Endothelial cell of umbilical vein (primary cell): ENCODE measurements around the gene TNIK. TPM values are rescaled to one million over a fixed set of nuclear protein-coding genes. Genes with fewer than 3 reads are reported as not detected.

Experiments
- BruUV-seq: library from RNA; stranded (reverse); fragments of 400-500 nt; replicated peaks from 2 replicates; lab custom pipeline; 2021; lab: Mats Ljungman, UMichigan
- CTCF ChIA-PET: fragments of 300-600, 350-600 bp; sonication (Branson Sonifier 250); formaldehyde crosslinking; loops from one replicate; lab custom pipeline; 2021; ENCODE audit warnings: antibody characterized with exemption, inconsistent platforms; lab: Charles Lee
- POLR2A ChIA-PET: fragments of 300-600, 350-600 bp; sonication (Branson Sonifier 250); formaldehyde crosslinking; loops from one replicate; lab custom pipeline; 2021; ENCODE audit warnings: antibody characterized with exemption, inconsistent platforms; lab: Charles Lee
- DNase-seq: peaks from one replicate; pipeline ENCODE4 v3.0.0-alpha.2; 2011; ENCODE audit warnings: low read depth, low spot score
- FAIRE-seq: peaks from 2 replicates; lab custom pipeline; 2011; peaks lifted over from hg19 to GRCh38; lab: Jason Lieb, UNC
- H2AFZ ChIP-seq: 2 replicates; pipeline ENCODE4 v1.6.0; 2012; ENCODE audit warnings: low read depth, low read length, control low read depth, inconsistent platforms
- H3K27ac ChIP-seq: 2 replicates; pipeline ENCODE4 v1.5.1; 2011; ENCODE audit warnings: low read depth, mild to moderate bottlenecking, control low read depth, low read length, moderate library complexity; ENCODE audit not compliant: insufficient read depth
- H3K27me3 ChIP-seq, 2 experiments: 2 replicates each; pipeline versions ENCODE4 v1.6.0 to v1.6.1; 2011; ENCODE audit warnings: low read length in 2 of 2, mixed read lengths in 1 of 2; ENCODE audit not compliant: control insufficient read depth in 2 of 2, insufficient read depth in 2 of 2
- H3K36me3 ChIP-seq, 2 experiments: 2 replicates in 1 of 2; 3 replicates in 1 of 2; pipeline ENCODE4 v1.5.1; 2011; ENCODE audit warnings: low read length in 2 of 2, mild to moderate bottlenecking in 1 of 2, moderate library complexity in 1 of 2; ENCODE audit not compliant: control insufficient read depth in 2 of 2, insufficient read depth in 2 of 2; ENCODE audit errors: extremely low read depth in 1 of 2
- H3K4me1 ChIP-seq: 3 replicates; pipeline ENCODE4 v1.5.1; 2011; ENCODE audit warnings: mild to moderate bottlenecking, low read length; ENCODE audit not compliant: control insufficient read depth, insufficient read depth; ENCODE audit errors: extremely low read depth
- H3K4me2 ChIP-seq: 2 replicates; pipeline ENCODE4 v1.6.1; 2011; ENCODE audit warnings: low read length, control low read depth, mixed read lengths; ENCODE audit not compliant: insufficient read depth
- H3K4me3 ChIP-seq, 3 experiments: fragments of 200-600 bp in 1 of 3; sonication (generic), shearing (Covaris generic) in 1 of 3; replicated peaks in 1 of 3; 2 replicates each; pipeline ENCODE4 v1.5.1; 2011 to 2016; ENCODE audit warnings: control low read depth in 3 of 3, low read length in 3 of 3, mild to moderate bottlenecking in 2 of 3, inconsistent platforms in 1 of 3, low read depth in 1 of 3, moderate library complexity in 1 of 3; ENCODE audit not compliant: insufficient read depth in 1 of 3
- H3K79me2 ChIP-seq: 2 replicates; pipeline ENCODE4 v1.6.0; 2012; ENCODE audit warnings: low read length, inconsistent platforms; ENCODE audit not compliant: control insufficient read depth, insufficient read depth
- H3K9ac ChIP-seq: replicated peaks from 2 replicates; pipeline ENCODE3; 2011; ENCODE audit warnings: low read length, control low read depth; ENCODE audit not compliant: insufficient read depth; ENCODE audit errors: extremely low read depth
- H3K9me1 ChIP-seq: replicated peaks from 3 replicates; pipeline ENCODE4 v1.6.0; 2011; ENCODE audit warnings: mild to moderate bottlenecking, low read length; ENCODE audit not compliant: control insufficient read depth, insufficient read depth; ENCODE audit errors: extremely low read depth
- H3K9me3 ChIP-seq: replicated peaks from 2 replicates; pipeline ENCODE4 v1.5.1; 2012; ENCODE audit warnings: low read length, inconsistent platforms; ENCODE audit not compliant: control insufficient read depth, insufficient read depth
- H4K20me1 ChIP-seq: replicated peaks from 2 replicates; pipeline ENCODE3; 2011; ENCODE audit warnings: mild to moderate bottlenecking, low read length; ENCODE audit not compliant: control insufficient read depth, insufficient read depth; ENCODE audit errors: extremely low read depth
- CTCF ChIP-seq, 2 donors: IDR thresholded peaks; 1 replicate in 1 of 2; 2 replicates in 1 of 2; pipeline ENCODE4 v1.5.1; 2011; ENCODE audit warnings: low read length in 2 of 2, mild to moderate bottlenecking in 2 of 2, moderate library complexity in 2 of 2, control low read depth in 1 of 2, inconsistent platforms in 1 of 2, low read depth in 1 of 2; ENCODE audit not compliant: insufficient read depth in 1 of 2; ENCODE audit errors: extremely low read depth in 1 of 2
- EZH2 ChIP-seq: IDR thresholded peaks from 2 replicates; pipeline ENCODE4 v1.6.1; 2012; ENCODE audit warnings: borderline replicate concordance, low read depth, mild to moderate bottlenecking, moderate library complexity, low read length, inconsistent platforms; ENCODE audit not compliant: severe bottlenecking
- FOS ChIP-seq: IDR thresholded peaks from 2 replicates; pipeline ENCODE4 v1.6.1; 2011; ENCODE audit warnings: mild to moderate bottlenecking, low read length, moderate library complexity, borderline replicate concordance; ENCODE audit not compliant: insufficient read depth
- GATA2 ChIP-seq: IDR thresholded peaks from 2 replicates; pipeline ENCODE4 v1.7.0; 2011; ENCODE audit warnings: low read depth, mild to moderate bottlenecking, moderate library complexity, mixed read lengths, low read length; ENCODE audit not compliant: insufficient read length, insufficient read depth
- JUN ChIP-seq: IDR thresholded peaks from 2 replicates; pipeline ENCODE4 v1.6.1; 2011; ENCODE audit warnings: borderline replicate concordance, low read depth; ENCODE audit not compliant: insufficient read length, insufficient read depth
- MAX ChIP-seq: IDR thresholded peaks from 2 replicates; pipeline ENCODE4 v1.6.1; 2011; ENCODE audit not compliant: insufficient read depth, insufficient read length
- MYC ChIP-seq: IDR thresholded peaks from one replicate; pipeline ENCODE4 v1.6.1; 2011; ENCODE audit warnings: mild to moderate bottlenecking, low read depth, low read length
- POLR2A ChIP-seq: IDR thresholded peaks from 2 replicates; pipeline ENCODE4 v1.6.1; 2012; ENCODE audit warnings: low read depth, mild to moderate bottlenecking, control low read depth, low read length
- POLR2AphosphoS5 ChIP-seq: IDR thresholded peaks from 2 replicates; pipeline ENCODE4 v1.6.1; 2012; ENCODE audit warnings: low read depth, mild to moderate bottlenecking, control low read depth, low read length, moderate library complexity; ENCODE audit not compliant: insufficient read depth
- dilution Hi-C: fragments of 300-500 bp; cut with MboI; formaldehyde crosslinking; loops from one replicate; pipeline ENCODE4 v1.15.0; 2019; ENCODE audit warnings: low sequenced_read_pairs; ENCODE audit not compliant: extremely low pct_ligation_motif_present
- intact Hi-C: fragments of 100-400 bp; cut with micrococcal nuclease; formaldehyde crosslinking; loops from one replicate; pipeline ENCODE4 v1.10.0; 2022
- polyA plus RNA-seq, 4 experiments: library from polyadenylated mRNA; depleted of rRNA in 3 of 4; stranded (reverse) in 3 of 4; unstranded in 1 of 4; fragments of >200 nt; gene quantifications; 2 replicates each; pipeline versions ENCODE4 v1.2.1 to v1.2.3, GENCODE V29; 2011 to 2012; ENCODE audit warnings: missing spikeins in 1 of 4
- total RNA-seq: library from RNA; stranded (reverse); gene quantifications from 2 replicates; pipeline ENCODE4 v1.2.3, GENCODE V29; 2021

TNIK gene
- total and polyA plus RNA-seq, 2 donors (not counting 3 experiments of a cell fraction or from before 2014, with no cell fraction given) = 10.9 to 39.7 TPM

- dilution Hi-C loops (no loop called here), intact Hi-C loops (no loop called here)
- no peaks in the 10 kb centered on the region for H3K36me3 ChIP-seq
- FAIRE-seq (no peak), DNase-seq (no peak)
- H4K20me1 ChIP-seq = no peaks in the 10 kb centered on the region
- no peaks in the 10 kb centered on the region for H3K9me1 ChIP-seq
- H3K4me1 ChIP-seq = no peaks in the 10 kb centered on the region
- TF ChIP-seq EZH2 (no peak), GATA2 (no peak), POLR2AphosphoS5 (no peak), JUN (no peak), MAX (no peak), MYC (no peak), POLR2A (no peak), FOS (no peak), CTCF (IDR thresholded peaks at IDR 0.05; ENCODE audit: extremely low read depth in 1 of 2, insufficient read depth in 1 of 2, low read depth in 1 of 2, low read length in 2 of 2) (no peak)
- no peaks in the 10 kb centered on the region for H3K27me3 ChIP-seq
- H3K27ac ChIP-seq = no peak overlapping the region
- H3K9ac ChIP-seq = no peak overlapping the region
- ChIA-PET CTCF (no interaction called here), POLR2A (no interaction called here)
- BruUV-seq = no TSS peak
- H3K4me2 ChIP-seq = no peak overlapping the region
- H3K4me3 ChIP-seq = no peak overlapping the region
- H3K9me3 ChIP-seq = no peaks in the 10 kb centered on the region
- no peak overlapping the region for H2AFZ ChIP-seq
- no peaks in the 10 kb centered on the region for H3K79me2 ChIP-seq
Measured at GRCh38 chr3:171494457-171495109, 34.4 kb upstream of the TNIK start.
